Measurements from ENCODE around the gene SIX1. TPM values are rescaled to one million over a fixed set of nuclear protein-coding genes. Genes with fewer than 3 reads are reported as not detected.

Gene SIX1
- total RNA-seq, 1 donor from 2014 or later, result under 0.01 TPM

GRCh38 chr14:60655898-60656685 is 6.8 kb upstream of the SIX1 start:
- DNase-seq (ENCODE audit: low read depth in 2 of 2), result no peak

GRCh38 chr14:60655119-60655897 is 6.0 kb upstream of the SIX1 start:
- DNase-seq (ENCODE audit: low read depth in 2 of 2), result no peak

GRCh38 chr14:60654334-60654821 is 5.1 kb upstream of the SIX1 start:
- no peak for DNase-seq (ENCODE audit: low read depth in 2 of 2)

DNA sequence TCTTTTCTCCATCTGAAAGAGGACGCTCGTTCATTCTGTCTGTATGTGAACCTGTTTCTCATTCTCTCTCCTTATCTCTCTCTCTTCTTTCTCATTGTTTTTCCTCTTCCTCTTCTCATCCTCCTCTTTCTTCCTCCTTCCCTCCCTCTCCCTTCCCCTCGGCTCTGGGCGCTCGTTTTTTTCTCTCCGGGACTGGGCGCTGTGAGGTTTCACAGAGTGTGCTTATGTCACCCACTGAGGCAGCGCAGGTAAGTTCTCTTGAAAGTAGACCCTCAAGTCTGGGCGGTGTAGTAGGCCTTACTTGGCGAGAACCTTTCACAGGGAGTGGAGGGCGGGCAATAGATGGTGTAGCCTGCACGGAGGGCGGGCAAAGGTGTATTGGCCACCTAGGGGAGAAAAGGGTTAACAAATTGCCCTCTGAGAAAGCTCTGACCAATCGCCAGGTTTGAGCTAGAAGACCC is 4.5 kb upstream of the SIX1 start:
- DNase-seq (ENCODE audit: low read depth in 2 of 2), result no peak

GRCh38 chr14:60652674-60653651 is 3.7 kb upstream of the SIX1 start:
- no peak for DNase-seq (ENCODE audit: low read depth in 2 of 2)

DNA sequence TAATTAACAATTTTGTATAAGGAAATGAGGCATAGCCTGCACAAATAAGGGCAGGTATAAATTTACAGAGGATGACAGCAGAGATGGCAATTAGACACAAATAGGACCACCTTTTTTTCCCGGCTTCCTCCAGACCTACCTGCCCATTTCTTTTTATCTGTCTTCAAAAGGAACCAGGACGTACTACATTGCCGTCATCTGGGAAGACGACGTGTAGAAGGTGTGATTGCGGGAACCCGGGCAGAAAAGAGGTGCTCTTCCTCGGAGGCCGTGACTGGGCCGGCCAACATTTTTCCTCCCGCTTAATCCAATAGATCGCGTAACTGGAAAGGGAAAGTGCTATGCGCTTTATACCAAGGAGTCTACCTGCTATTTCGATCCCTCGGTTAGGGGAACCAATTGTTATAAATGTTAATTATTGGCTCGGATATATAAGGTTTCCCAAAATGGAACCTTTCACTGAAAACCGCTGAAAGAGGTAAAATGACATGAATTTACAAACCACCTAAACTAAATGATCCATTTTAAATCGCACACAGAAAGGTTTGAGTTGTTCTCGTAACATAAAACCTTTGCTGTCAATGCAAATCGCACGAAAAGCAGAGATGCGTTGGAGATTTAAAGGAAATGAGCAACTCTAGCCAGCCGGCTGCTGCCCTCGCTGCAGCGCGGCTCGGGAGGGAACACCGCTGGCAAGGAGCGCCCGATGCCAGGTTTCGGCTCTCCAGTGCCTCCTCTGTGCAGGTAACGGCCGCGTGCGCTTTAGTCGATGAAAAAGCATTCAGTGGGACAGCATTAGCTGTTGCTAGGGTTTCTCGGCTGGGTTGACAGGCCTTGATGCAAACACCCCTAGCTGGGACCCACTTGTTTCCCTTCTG is 2.8 kb upstream of the SIX1 start:
- DNase-seq (ENCODE audit: low read depth in 2 of 2), result peak in 1 of 2 donors; percentile 39

- DNase-seq (ENCODE audit: low read depth in 2 of 2), result no peak
Measured at GRCh38 chr14:60651086-60651795, 2.0 kb upstream of the SIX1 start.

GRCh38 chr14:60650373-60650961 is 1.2 kb upstream of the SIX1 start:
- DNase-seq (ENCODE audit: low read depth in 2 of 2), result no peak

DNA sequence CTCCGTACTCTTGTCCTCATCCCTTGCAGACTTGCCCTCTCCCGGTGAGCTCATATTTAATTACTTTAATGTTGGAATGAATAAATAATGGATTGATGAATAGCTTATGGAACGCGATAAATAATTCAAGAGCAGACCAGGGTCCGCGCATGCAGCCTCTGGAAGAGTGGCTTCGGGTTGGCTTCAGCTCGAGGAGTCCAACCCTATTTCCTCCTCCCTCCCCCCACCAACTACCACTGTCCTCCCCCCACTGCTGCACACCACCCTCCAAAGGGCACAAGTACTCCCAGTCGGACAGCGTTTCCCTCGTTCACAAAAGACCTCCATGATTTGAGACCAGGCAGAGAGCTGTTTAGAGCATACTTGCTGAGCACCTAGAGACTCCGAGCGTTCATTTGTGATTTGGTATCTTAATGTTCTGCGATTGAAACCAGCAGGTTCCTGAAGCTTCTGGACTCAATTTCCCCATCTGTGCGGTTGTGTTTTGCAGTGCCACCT is 647 bp upstream of the SIX1 start:
- no peak for DNase-seq (ENCODE audit: low read depth in 2 of 2)

DNA sequence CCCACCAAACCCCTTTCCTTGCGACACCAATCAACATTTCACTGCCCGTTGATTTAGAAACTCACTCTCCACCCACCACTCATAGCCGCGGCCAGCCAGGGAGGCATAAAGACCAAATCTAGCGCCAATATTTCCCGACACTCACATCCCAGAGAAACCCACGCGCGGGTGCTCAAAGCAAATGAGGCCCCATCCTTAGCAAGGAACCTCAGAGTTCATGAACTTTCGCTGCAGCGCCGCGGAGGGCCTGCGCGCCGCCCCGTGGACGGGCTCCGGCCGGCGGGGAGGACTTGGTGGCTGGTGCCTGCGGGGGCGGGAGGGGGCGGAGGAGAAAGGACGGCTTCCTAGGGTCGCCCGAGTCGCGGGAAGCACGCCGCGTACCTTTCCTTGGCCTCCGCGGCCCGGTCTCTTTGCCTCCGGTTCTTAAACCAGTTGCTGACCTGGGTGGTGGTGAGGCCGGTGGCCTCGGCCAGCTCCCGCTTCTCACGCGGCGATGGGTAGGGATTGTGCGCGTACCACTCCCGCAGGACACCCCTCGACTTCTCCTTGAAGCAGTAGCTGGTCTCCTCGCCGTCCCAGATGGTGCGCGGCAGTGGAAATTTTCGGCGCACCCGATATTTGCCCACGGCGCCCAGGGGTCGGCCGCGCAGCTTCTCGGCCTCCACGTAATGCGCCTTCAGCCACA is 886 bp downstream of the SIX1 start:
- DNase-seq (ENCODE audit: low read depth in 2 of 2), result peak in 1 of 2 donors; percentile 56

GRCh38 chr14:60647837-60648248 is 1.4 kb downstream of the SIX1 start:
- DNase-seq (ENCODE audit: low read depth in 2 of 2), result no peak

DNA sequence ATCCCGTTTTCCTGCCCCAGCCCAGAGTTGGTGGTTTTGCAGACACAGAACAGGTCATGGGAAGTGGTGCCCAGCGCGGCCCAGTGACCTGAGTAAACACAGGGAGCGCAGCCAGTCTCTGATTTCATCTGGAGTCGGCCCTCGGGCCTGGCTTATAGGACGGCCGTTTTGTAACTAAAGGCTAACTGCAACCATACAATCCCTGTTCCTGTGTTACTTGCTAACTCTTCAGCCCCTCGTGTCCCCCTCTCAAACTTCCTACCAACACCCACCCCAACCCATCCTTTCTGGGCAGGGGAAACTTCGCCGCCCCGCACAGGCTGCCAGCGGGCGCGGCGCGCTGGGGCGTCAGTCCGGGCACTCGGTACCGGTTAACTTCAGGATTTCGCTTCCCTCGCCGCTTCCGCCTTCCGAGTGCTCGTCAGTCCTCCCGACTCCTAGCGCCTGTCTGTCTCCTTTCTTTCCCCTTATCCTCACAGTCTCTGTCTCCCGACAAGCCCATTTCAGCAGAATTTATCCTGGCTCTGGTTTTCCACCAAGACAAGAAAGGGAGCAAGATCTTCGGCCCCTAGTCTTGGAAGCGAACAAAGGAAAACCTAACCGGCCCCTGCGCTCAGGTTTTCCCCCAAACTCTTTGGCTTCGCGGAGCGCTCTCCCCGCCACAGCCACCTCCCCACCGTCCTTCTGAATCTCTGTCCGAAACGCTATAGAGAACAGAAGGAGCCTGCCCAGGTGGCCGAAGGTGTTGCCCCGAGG is 2.0 kb downstream of the SIX1 start:
- peak in 1 of 2 donors; percentile 80 for DNase-seq (ENCODE audit: low read depth in 2 of 2)

DNA sequence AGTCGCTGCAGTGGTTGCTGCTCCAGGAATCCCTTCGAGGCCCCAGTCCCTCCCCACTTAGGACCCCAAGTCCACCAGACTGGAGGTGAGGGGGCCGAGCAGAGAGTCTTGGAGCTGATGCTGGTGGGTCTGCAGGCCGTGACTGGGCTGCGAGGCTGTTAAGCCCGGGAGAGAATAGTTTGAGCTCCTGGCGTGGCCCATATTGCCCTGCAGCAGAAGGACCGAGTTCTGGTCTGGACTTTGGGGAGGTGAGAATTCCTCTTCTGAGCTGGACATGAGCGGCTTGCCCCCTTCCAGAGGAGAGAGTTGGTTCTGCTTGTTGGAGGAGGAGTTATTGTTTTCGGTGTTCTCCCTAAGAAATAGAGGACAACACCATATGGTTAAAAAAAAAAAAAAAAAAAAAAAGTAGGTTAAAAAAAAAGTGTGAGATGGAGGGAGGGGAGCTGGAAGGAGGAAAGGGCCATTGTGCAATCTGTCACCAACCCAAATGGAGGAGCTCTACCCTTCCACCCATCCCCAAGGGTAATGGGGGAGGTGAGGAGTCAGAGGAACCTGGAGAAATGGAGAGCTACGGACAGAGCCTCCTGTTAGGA is 3.0 kb downstream of the SIX1 start:
- DNase-seq (ENCODE audit: low read depth in 2 of 2), result no peak

DNA sequence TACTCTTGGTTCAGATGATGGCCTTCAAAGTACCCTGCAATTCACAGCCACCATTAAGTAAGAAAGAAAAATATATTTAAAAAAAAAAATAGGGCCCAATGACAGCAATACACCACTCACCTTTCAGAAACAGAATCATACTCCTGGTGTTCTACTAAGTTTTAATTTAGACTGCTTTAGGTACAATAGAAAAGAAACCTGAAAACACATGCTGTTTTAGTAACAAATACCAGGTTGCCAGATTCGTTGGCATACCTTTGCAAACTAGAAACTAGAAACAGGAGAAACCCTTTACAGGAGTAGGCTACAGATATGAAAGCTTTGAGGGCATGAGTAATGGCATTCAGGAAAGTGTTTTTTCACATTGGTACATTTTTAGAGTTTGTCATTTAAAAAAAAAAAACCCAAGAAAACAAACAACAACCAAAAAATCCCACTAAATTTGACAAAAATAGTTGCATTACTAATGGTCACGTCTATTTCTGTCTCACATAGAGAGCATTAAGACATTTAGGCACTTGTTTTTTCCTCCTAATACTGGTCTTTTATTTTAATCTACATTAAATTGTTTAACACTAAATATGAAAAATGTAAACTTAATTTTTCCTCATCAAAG is 4.0 kb downstream of the SIX1 start:
- no peak for DNase-seq (ENCODE audit: low read depth in 2 of 2)

DNA sequence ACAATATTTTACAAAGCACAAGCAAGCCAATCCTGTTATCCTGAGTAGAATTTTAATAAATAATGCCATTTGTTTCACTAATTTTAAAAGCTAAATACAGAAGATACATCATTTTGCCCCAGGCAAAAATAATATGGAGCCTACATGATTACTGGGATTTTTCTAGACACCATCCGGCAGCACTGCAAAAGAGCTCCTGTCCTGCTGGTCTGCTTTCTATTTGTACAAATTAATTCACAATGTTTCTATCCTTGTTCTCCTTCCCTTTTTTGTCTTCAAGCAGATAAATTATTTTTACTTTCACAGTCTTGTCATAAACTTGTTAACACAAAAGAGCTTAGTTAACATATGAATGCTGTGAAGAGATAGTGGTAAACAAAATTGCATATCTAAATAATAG is 4.6 kb downstream of the SIX1 start:
- no peak for DNase-seq (ENCODE audit: low read depth in 2 of 2)

GRCh38 chr14:60643463-60644314 is 5.6 kb downstream of the SIX1 start:
- DNase-seq (ENCODE audit: low read depth in 2 of 2), result no peak
